Jurkat, Clone E6-1 (cell line): ENCODE data around the gene RAB11B.
"Not testable (repeated sequence)": the region's sequence is repeated elsewhere in the genome, so short reads cannot be mapped to it uniquely, and the experiment has no call there.

Source experiments
- DNase-seq: peaks from one replicate; pipeline ENCODE4 v3.0.0-alpha.2; 2011; ENCODE audit warnings: low read depth, low spot score
- H3K4me3 ChIP-seq: 2 replicates; pipeline ENCODE4 v1.5.1; 2011; ENCODE audit warnings: mild to moderate bottlenecking, low read length, control low read depth, moderate library complexity

RAB11B gene

GRCh38 chr19:8413629-8413995 is 23.5 kb downstream of the RAB11B start:
- H3K4me3 ChIP-seq = peak overlapping the region; percentile 63
- no peak for DNase-seq

- DNase-seq = no peak
- H3K4me3 ChIP-seq = no peak overlapping the region
Measured at GRCh38 chr19:8416796-8417195, 26.6 kb downstream of the RAB11B start.

GRCh38 chr19:8421484-8422461 is 31.6 kb downstream of the RAB11B start:
- DNase-seq = no peak
- H3K4me3 ChIP-seq = no peak overlapping the region

- no peak for DNase-seq
- H3K4me3 ChIP-seq = no peak overlapping the region
Measured at GRCh38 chr19:8423817-8424223, 33.7 kb downstream of the RAB11B start.

- not testable (repeated sequence) for DNase-seq, H3K4me3 ChIP-seq
Measured at GRCh38 chr19:8425331-8425730, 35.2 kb downstream of the RAB11B start.

GRCh38 chr19:8426283-8426682 is 36.1 kb downstream of the RAB11B start:
- no peak overlapping the region for H3K4me3 ChIP-seq
- no peak for DNase-seq

- DNase-seq = no peak
- no peak overlapping the region for H3K4me3 ChIP-seq
Measured at GRCh38 chr19:8429044-8429443, 38.9 kb downstream of the RAB11B start.

GRCh38 chr19:8429826-8430225 is 39.7 kb downstream of the RAB11B start:
- H3K4me3 ChIP-seq = no peak overlapping the region
- no peak for DNase-seq

GRCh38 chr19:8430650-8431049 is 40.5 kb downstream of the RAB11B start:
- no peak overlapping the region for H3K4me3 ChIP-seq
- no peak for DNase-seq

- DNase-seq = no peak
- H3K4me3 ChIP-seq = no peak overlapping the region
Measured at GRCh38 chr19:8438236-8438635, 48.1 kb downstream of the RAB11B start.

- H3K4me3 ChIP-seq = no peak overlapping the region
- no peak for DNase-seq
Measured at GRCh38 chr19:8441725-8442544, 51.8 kb downstream of the RAB11B start.

- DNase-seq = not testable (repeated sequence)
- H3K4me3 ChIP-seq = peak overlapping the region; percentile 78
Measured at GRCh38 chr19:8444140-8444676, 54.0 kb downstream of the RAB11B start.

GRCh38 chr19:8444677-8445487 is 54.7 kb downstream of the RAB11B start, which contains the start of gene HNRNPM:
HNRNPM (plus strand) TSS chr19:8444975; CDS start chr19:8444999, 24 bp downstream.
- peak; percentile 95 for DNase-seq
- peak within 1 kb of the TSS; percentile 89 for H3K4me3 ChIP-seq

- H3K4me3 ChIP-seq = peak overlapping the region; percentile 89
- no peak for DNase-seq
Measured at GRCh38 chr19:8445488-8446001, 55.4 kb downstream of the RAB11B start.

GRCh38 chr19:8446061-8446709 is 56.0 kb downstream of the RAB11B start:
- H3K4me3 ChIP-seq = peak overlapping the region; percentile 89
- no peak for DNase-seq

GRCh38 chr19:8449830-8450229 is 59.7 kb downstream of the RAB11B start:
- no peak for DNase-seq
- H3K4me3 ChIP-seq = no peak overlapping the region

GRCh38 chr19:8451377-8451776 is 61.2 kb downstream of the RAB11B start:
- no peak for DNase-seq
- no peak overlapping the region for H3K4me3 ChIP-seq

- no peak for DNase-seq
- H3K4me3 ChIP-seq = no peak overlapping the region
Measured at GRCh38 chr19:8451885-8452284, 61.7 kb downstream of the RAB11B start.
